GM19043 (cell line): Measurements from ENCODE around the gene DGLUCY.
"Not testable (repeated sequence)": the region's sequence is repeated elsewhere in the genome, so short reads cannot be mapped to it uniquely, and the experiment has no call there.

Experiments
- ATAC-seq: cut with Tn5 transposase; IDR thresholded peaks from one replicate; pipeline ENCODE4 v1.9.1; 2021; ENCODE audit warnings: low read depth; ENCODE audit not compliant: unreplicated experiment

The DGLUCY gene

GRCh38 chr14:91252871-91253794, 139.3 kb downstream of the DGLUCY start:
- ATAC-seq, result no peak

- no peak for ATAC-seq
These were observed 140.0 kb downstream of the DGLUCY start for GRCh38 chr14:91253795-91254323.

- no peak for ATAC-seq
These were observed 140.6 kb downstream of the DGLUCY start for GRCh38 chr14:91254461-91254860.

- no peak for ATAC-seq
These were observed 141.3 kb downstream of the DGLUCY start for GRCh38 chr14:91255026-91255695.

GRCh38 chr14:91256661-91257060, 142.8 kb downstream of the DGLUCY start:
- ATAC-seq, result no peak

- ATAC-seq, result no peak
These were observed 143.6 kb downstream of the DGLUCY start for GRCh38 chr14:91257328-91258010.

- ATAC-seq, result no peak
These were observed 144.2 kb downstream of the DGLUCY start for GRCh38 chr14:91258011-91258618.

GRCh38 chr14:91258876-91259275, 145.0 kb downstream of the DGLUCY start:
- ATAC-seq, result no peak

GRCh38 chr14:91261115-91261514, 147.2 kb downstream of the DGLUCY start:
- ATAC-seq, result no peak

- ATAC-seq, result no peak
These were observed 148.2 kb downstream of the DGLUCY start for GRCh38 chr14:91261986-91262549.

GRCh38 chr14:91263329-91263728, 149.5 kb downstream of the DGLUCY start:
- no peak for ATAC-seq

- no peak for ATAC-seq
These were observed 150.6 kb downstream of the DGLUCY start for GRCh38 chr14:91264151-91265150.

GRCh38 chr14:91265404-91265803, 151.5 kb downstream of the DGLUCY start:
- ATAC-seq, result no peak

GRCh38 chr14:91266276-91266675, 152.4 kb downstream of the DGLUCY start:
- not testable (repeated sequence) for ATAC-seq

GRCh38 chr14:91267965-91268437, 154.1 kb downstream of the DGLUCY start:
- ATAC-seq, result no peak

- ATAC-seq, result no peak
These were observed 155.5 kb downstream of the DGLUCY start for GRCh38 chr14:91269076-91269991.

- ATAC-seq, result no peak
These were observed 156.3 kb downstream of the DGLUCY start for GRCh38 chr14:91270188-91270587.

- ATAC-seq, result no peak
These were observed 156.7 kb downstream of the DGLUCY start for GRCh38 chr14:91270619-91271018.
